Lower lobe of right lung (tissue), 2 donors: ENCODE measurements around the gene SBF1. TPM values are rescaled to one million over a fixed set of nuclear protein-coding genes. Genes with fewer than 3 reads are reported as not detected.
A peak's percentile ranks its signal among the peaks of the same experiment; 100 is the strongest.

Source experiments
- ATAC-seq, 2 donors: fragments of 200-7000 bp; cut with Tn5 transposase; one replicate each; pipeline ENCODE4 v1.9.1; 2020 to 2022; ENCODE audit warnings: mild to moderate bottlenecking in 2 of 2, moderate library complexity in 2 of 2
- DNase-seq: peaks from one replicate; pipeline ENCODE4 v3.0.0-alpha.2; 2020
- H3K27ac ChIP-seq: fragments of 200-600 bp; one replicate; pipeline ENCODE4 v1.8.0; 2022
- H3K27me3 ChIP-seq: fragments of 200-600 bp; one replicate; pipeline ENCODE4 v1.8.0; 2022; ENCODE audit warnings: low read depth
- H3K36me3 ChIP-seq: fragments of 200-600 bp; one replicate; pipeline ENCODE4 v1.8.0; 2022; ENCODE audit warnings: mild to moderate bottlenecking
- H3K4me1 ChIP-seq: fragments of 200-600 bp; one replicate; pipeline ENCODE4 v1.8.0; 2022
- H3K4me3 ChIP-seq: fragments of 200-600 bp; one replicate; pipeline ENCODE4 v1.8.0; 2022; ENCODE audit warnings: mild to moderate bottlenecking
- H3K9me3 ChIP-seq: fragments of 200-600 bp; one replicate; pipeline ENCODE4 v1.8.0; 2022
- CTCF ChIP-seq: fragments of 200-600 bp; IDR thresholded peaks from one replicate; pipeline ENCODE4 v1.8.0; 2022; ENCODE audit warnings: antibody characterized with exemption, mild to moderate bottlenecking
- intact Hi-C: fragments of 100-400 bp; cut with DNase I; formaldehyde crosslinking; loops from one replicate; pipeline ENCODE4 v1.11.0; 2022
- long read RNA-seq: library from polyadenylated mRNA; unstranded; transcript quantifications from one replicate; pipeline ENCODE4 v2.0.0, GENCODE V29; 2021
- total RNA-seq: library from RNA; stranded (reverse); fragmentation: NEBNext Ultra II Directional; extraction: Animal tissue kit (Norgen Biotek cat#: 25700); gene quantifications from one replicate; pipeline ENCODE4 v1.2.1, GENCODE V29; 2021
- donor health status: DM: no; HTN: yes; CAD: no; lungs with severe emphysema.

The SBF1 gene, protein sequence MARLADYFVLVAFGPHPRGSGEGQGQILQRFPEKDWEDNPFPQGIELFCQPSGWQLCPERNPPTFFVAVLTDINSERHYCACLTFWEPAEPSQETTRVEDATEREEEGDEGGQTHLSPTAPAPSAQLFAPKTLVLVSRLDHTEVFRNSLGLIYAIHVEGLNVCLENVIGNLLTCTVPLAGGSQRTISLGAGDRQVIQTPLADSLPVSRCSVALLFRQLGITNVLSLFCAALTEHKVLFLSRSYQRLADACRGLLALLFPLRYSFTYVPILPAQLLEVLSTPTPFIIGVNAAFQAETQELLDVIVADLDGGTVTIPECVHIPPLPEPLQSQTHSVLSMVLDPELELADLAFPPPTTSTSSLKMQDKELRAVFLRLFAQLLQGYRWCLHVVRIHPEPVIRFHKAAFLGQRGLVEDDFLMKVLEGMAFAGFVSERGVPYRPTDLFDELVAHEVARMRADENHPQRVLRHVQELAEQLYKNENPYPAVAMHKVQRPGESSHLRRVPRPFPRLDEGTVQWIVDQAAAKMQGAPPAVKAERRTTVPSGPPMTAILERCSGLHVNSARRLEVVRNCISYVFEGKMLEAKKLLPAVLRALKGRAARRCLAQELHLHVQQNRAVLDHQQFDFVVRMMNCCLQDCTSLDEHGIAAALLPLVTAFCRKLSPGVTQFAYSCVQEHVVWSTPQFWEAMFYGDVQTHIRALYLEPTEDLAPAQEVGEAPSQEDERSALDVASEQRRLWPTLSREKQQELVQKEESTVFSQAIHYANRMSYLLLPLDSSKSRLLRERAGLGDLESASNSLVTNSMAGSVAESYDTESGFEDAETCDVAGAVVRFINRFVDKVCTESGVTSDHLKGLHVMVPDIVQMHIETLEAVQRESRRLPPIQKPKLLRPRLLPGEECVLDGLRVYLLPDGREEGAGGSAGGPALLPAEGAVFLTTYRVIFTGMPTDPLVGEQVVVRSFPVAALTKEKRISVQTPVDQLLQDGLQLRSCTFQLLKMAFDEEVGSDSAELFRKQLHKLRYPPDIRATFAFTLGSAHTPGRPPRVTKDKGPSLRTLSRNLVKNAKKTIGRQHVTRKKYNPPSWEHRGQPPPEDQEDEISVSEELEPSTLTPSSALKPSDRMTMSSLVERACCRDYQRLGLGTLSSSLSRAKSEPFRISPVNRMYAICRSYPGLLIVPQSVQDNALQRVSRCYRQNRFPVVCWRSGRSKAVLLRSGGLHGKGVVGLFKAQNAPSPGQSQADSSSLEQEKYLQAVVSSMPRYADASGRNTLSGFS (N-terminal part only)
- 59.0 TPM for total RNA-seq
- long read RNA-seq, full-length matches to known transcripts: 10 of 71 reads
- long read RNA-seq, partial matches to known transcripts: 29 of 71 reads
- long read RNA-seq, other reads (novel, unspliced or antisense): 32 of 71 reads

- peaks cover 7% of the 10 kb centered on the region for H3K27me3 ChIP-seq
- no peaks in the 10 kb centered on the region for H3K36me3 ChIP-seq
- ATAC-seq: peak; percentile 97
- TF ChIP-seq CTCF: no peak
- peak; percentile 94 for DNase-seq
- intact Hi-C loops: no loop called here
- peaks cover 48% of the 10 kb centered on the region for H3K4me1 ChIP-seq
- peak within 1 kb of the TSS; percentile 83 for H3K4me3 ChIP-seq
- no peaks in the 10 kb centered on the region for H3K9me3 ChIP-seq
- peak within 1 kb of the TSS; percentile 79 for H3K27ac ChIP-seq
Observed at GRCh38 chr22:50474710-50475651, at the start of gene SBF1. SBF1 (minus strand) TSS chr22:50475035; CDS start chr22:50474840, 195 bp downstream.

DNA sequence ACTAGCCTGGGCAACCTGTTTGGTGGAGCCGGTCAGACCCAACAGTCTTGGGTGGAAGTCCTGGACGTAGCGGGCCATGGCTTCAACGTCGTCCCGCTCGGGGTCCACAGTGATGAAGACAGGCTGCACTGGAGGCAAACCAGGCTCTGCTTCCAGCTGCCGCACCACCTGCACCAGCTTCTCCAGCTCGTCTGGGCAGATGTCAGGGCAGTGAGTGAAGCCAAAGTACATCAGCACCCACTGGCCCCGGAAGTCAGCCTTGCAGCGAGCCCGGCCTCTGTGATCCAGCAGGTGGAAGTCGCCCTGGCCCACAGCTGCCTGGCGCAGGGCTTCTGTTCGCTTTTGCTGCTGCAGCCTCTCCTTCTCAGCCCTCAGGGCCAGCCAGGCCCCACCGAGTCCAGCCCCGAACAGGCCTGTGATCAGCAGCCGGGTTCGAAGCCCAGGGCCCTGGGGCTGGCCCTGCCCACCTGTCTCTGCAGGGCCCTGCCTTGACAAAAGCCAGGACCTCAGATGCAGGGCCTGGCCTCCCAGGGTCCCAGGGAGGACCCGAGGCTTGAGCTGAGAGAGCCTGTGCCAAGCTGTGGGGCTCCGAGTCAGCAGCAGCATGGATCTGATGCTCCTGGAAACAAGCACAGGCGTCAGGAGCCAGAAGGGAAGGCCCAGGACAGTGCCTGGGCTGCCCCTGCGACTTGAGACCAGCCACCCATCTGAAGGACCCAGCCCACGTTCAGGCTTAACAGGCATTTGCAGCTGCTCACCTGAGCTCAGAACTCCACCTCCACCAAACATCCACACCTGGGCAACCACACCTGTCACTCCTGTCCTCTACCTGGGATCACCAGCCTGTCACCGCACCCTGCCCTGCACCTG is 49.2 kb upstream of the SBF1 start:
- Histone ChIP-seq H3K27me3 (no peaks in the 10 kb centered on the region), H3K36me3 (peaks cover 51% of the 10 kb centered on the region), H3K4me3 (peak overlapping the region; percentile 79), H3K9me3 (no peaks in the 10 kb centered on the region), H3K4me1 (peaks cover 41% of the 10 kb centered on the region), H3K27ac (no peak overlapping the region)
- no peak for TF ChIP-seq CTCF
- DNase-seq: no peak
- no peak for ATAC-seq
- intact Hi-C loops: no loop called here

- H3K27me3 ChIP-seq: no peaks in the 10 kb centered on the region
- peaks cover 35% of the 10 kb centered on the region for H3K4me1 ChIP-seq
- intact Hi-C loops: no loop called here
- H3K27ac ChIP-seq: no peak overlapping the region
- TF ChIP-seq CTCF: no peak
- DNase-seq (no peak), ATAC-seq (no peak)
- peaks cover 57% of the 10 kb centered on the region for H3K36me3 ChIP-seq
- H3K4me3 ChIP-seq: no peak overlapping the region
- no peaks in the 10 kb centered on the region for H3K9me3 ChIP-seq
Observed at GRCh38 chr22:50523458-50523805, 48.6 kb upstream of the SBF1 start.

GRCh38 chr22:50522806-50523438 is 48.1 kb upstream of the SBF1 start:
- Histone ChIP-seq H3K4me1 (peaks cover 30% of the 10 kb centered on the region), H3K4me3 (no peak overlapping the region), H3K9me3 (no peaks in the 10 kb centered on the region), H3K36me3 (peaks cover 62% of the 10 kb centered on the region), H3K27me3 (no peaks in the 10 kb centered on the region), H3K27ac (no peak overlapping the region)
- no peak for ATAC-seq
- no peak for DNase-seq
- TF ChIP-seq CTCF: no peak
- intact Hi-C loops: no loop called here
